IgD-negative memory B cell (primary cell): ENCODE data around the gene LRP1-AS. TPM values are rescaled to one million over a fixed set of nuclear protein-coding genes. Genes with fewer than 3 reads are reported as not detected.
A peak's percentile ranks its signal among the peaks of the same experiment; 100 is the strongest.

Experiments used
- H3K27ac Mint-ChIP-seq, 3 donors: one replicate each; pipeline ENCODE4 v1.8.0; 2020 to 2022; ENCODE audit warnings: mild to moderate bottlenecking in 3 of 3, mixed read lengths in 3 of 3, moderate library complexity in 1 of 3
- H3K27me3 Mint-ChIP-seq: one replicate; pipeline ENCODE4 v1.8.0; 2021; ENCODE audit warnings: mixed read lengths
- H3K36me3 Mint-ChIP-seq: one replicate; pipeline ENCODE4 v1.8.0; 2020; ENCODE audit warnings: mild to moderate bottlenecking, mixed read lengths
- H3K4me1 Mint-ChIP-seq, 3 donors: one replicate each; pipeline ENCODE4 v1.8.0; 2020 to 2022; ENCODE audit warnings: mixed read lengths in 3 of 3, mild to moderate bottlenecking in 1 of 3
- H3K4me3 Mint-ChIP-seq, 4 donors: one replicate each; pipeline ENCODE4 v1.8.0; 2020 to 2022; ENCODE audit warnings: mild to moderate bottlenecking in 4 of 4, mixed read lengths in 4 of 4, moderate library complexity in 3 of 4
- H3K9me3 Mint-ChIP-seq, 3 donors: one replicate each; pipeline ENCODE4 v1.8.0; 2020 to 2021; ENCODE audit warnings: mixed read lengths in 3 of 3, mild to moderate bottlenecking in 1 of 3
- polyA plus RNA-seq: library from polyadenylated mRNA; unstranded; fragments of 300-500 nt; fragmentation: Illumina TruSeq; gene quantifications from one replicate; pipeline ENCODE4 v1.2.3, GENCODE V29; 2021

Gene LRP1-AS
- polyA plus RNA-seq, 1 donor from 2014 or later, result not detected

GRCh38 chr12:57158665-57159064, 11.2 kb upstream of the LRP1-AS start:
- H3K9me3 Mint-ChIP-seq, result no peaks in the 10 kb centered on the region
- H3K27ac Mint-ChIP-seq, result no peak overlapping the region
- H3K4me3 Mint-ChIP-seq, result no peak overlapping the region
- H3K27me3 Mint-ChIP-seq, result peaks cover 8% of the 10 kb centered on the region
- H3K4me1 Mint-ChIP-seq, result peaks cover 0 to 16% (median 8%) of the 10 kb centered on the region in 3 donors
- peaks cover 8% of the 10 kb centered on the region for H3K36me3 Mint-ChIP-seq

GRCh38 chr12:57158186-57158585, 10.8 kb upstream of the LRP1-AS start:
- H3K27me3 Mint-ChIP-seq, result peaks cover 8% of the 10 kb centered on the region
- H3K4me3 Mint-ChIP-seq, result no peak overlapping the region
- H3K27ac Mint-ChIP-seq, result no peak overlapping the region
- peaks cover 0 to 16% (median 8%) of the 10 kb centered on the region in 3 donors for H3K4me1 Mint-ChIP-seq
- no peaks in the 10 kb centered on the region for H3K9me3 Mint-ChIP-seq
- peaks cover 8% of the 10 kb centered on the region for H3K36me3 Mint-ChIP-seq

GRCh38 chr12:57157588-57158173, 10.3 kb upstream of the LRP1-AS start:
- peaks cover 8% of the 10 kb centered on the region for H3K27me3 Mint-ChIP-seq
- peaks cover 8% of the 10 kb centered on the region for H3K36me3 Mint-ChIP-seq
- H3K4me1 Mint-ChIP-seq, result peaks cover 0 to 15% (median 8%) of the 10 kb centered on the region in 3 donors
- no peaks in the 10 kb centered on the region for H3K9me3 Mint-ChIP-seq
- H3K27ac Mint-ChIP-seq, result no peak overlapping the region
- no peak overlapping the region for H3K4me3 Mint-ChIP-seq

GRCh38 chr12:57156701-57157403, 9.4 kb upstream of the LRP1-AS start:
- H3K4me3 Mint-ChIP-seq, result peak overlapping the region in 1 of 4 donors; percentile 30
- H3K36me3 Mint-ChIP-seq, result peaks cover 8% of the 10 kb centered on the region
- H3K27ac Mint-ChIP-seq, result no peak overlapping the region
- H3K9me3 Mint-ChIP-seq, result no peaks in the 10 kb centered on the region
- peaks cover 6% of the 10 kb centered on the region for H3K27me3 Mint-ChIP-seq
- peaks cover 0 to 14% (median 8%) of the 10 kb centered on the region in 3 donors for H3K4me1 Mint-ChIP-seq

DNA sequence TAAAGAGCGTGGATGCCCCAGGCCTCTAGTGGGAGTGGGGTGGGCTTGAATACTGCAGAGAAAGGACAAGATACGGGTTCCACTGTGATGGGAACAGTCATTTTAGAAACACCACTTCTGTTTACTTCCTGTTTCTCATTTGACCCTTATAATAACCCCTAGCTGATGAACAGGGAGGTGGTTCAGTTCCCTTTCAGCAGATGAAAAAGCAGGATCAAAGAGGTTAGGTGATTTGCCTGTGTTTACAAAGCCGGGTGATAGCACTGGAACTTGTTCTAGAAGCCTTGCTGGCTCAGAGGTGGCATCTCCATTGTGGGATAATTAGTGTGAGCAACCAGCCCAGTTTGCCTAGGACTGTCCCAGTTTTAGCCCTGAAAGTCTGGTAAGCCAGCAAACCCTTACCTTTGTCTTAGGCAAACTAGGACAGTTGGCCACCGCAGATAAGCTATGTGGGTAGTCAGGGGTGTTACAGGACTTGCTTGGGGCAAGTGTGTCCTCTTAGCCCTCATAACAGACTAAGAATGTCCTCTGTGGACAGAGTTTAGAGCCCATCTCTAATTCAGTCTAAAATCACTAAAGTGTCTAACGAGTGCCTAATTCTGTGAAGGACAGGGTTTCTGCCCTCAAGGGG, 7.5 kb upstream of the LRP1-AS start:
- Mint-ChIP-seq H3K9me3 (no peaks in the 10 kb centered on the region), H3K4me1 (peaks cover 0 to 14% (median 8%) of the 10 kb centered on the region in 3 donors), H3K4me3 (no peak overlapping the region), H3K36me3 (peaks cover 8% of the 10 kb centered on the region), H3K27ac (no peak overlapping the region), H3K27me3 (peaks cover 6% of the 10 kb centered on the region)

DNA sequence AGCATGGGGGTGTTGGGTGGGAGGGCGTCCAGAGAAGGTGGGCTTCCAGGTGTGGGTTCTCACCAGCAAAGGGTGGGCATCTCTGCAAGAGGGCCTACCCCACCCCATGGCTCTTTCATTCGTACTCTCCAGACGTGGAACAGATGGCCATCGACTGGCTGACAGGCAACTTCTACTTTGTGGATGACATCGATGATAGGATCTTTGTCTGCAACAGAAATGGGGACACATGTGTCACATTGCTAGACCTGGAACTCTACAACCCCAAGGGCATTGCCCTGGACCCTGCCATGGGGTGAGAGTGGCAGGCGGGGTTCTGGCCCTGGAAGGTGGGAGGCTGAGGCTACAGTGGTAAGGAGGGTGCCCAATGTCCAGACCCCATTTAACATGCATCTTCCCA, 6.7 kb upstream of the LRP1-AS start:
- Mint-ChIP-seq H3K9me3 (no peaks in the 10 kb centered on the region), H3K27ac (no peak overlapping the region), H3K27me3 (peaks cover 6% of the 10 kb centered on the region), H3K4me3 (no peak overlapping the region), H3K4me1 (peaks cover 0 to 13% (median 8%) of the 10 kb centered on the region in 3 donors), H3K36me3 (peaks cover 6% of the 10 kb centered on the region)

DNA sequence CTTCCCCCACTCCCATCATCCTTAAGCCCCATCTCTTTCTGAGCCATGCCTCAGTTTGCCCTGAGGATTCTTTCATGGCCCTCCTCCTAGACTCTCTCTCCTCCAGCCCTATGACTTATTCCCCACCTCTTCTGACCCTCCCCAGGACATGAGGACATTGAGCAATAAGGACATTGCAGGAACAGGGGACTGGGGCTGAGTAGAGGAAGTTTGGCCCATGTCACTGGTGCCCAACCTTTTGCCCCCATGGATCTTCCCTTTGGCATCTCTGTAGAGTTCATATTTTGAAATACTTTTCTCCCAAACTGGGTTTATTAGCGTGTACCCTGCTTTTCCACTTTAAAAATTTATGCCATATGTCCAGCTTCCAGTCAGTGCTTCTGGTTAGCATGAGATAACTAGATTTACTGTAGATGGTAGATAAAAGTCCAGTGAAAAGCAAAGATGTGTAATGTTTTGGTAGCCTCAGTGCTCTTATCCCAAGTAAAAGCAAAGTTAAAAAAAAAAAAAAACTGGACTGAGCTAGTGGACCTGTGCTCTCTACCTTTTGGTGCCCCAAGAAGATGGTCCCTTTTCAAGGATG, 6.1 kb upstream of the LRP1-AS start:
- peaks cover 6% of the 10 kb centered on the region for H3K27me3 Mint-ChIP-seq
- peaks cover 0 to 13% (median 8%) of the 10 kb centered on the region in 3 donors for H3K4me1 Mint-ChIP-seq
- H3K4me3 Mint-ChIP-seq, result no peak overlapping the region
- no peak overlapping the region for H3K27ac Mint-ChIP-seq
- H3K9me3 Mint-ChIP-seq, result no peaks in the 10 kb centered on the region
- H3K36me3 Mint-ChIP-seq, result peaks cover 7% of the 10 kb centered on the region

DNA sequence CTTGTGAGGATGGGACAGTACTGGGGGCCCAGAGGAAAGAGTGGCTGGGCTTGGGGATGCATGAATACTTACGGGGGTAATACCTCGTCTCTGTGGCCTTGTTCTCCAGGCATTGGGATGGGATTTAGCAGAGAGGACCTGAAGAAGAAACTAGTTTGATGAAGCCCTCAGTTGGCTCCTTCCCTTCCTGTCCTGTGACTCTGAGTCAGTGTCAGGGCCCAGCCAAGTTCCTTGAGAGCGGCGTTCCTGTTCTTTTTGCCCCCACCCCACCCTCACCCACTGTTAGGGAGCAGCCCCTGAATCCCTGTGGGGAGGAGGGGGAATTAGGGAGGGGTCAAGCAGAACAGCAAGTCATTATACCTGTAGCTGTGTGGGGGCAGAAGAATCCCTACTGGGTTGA, 5.2 kb upstream of the LRP1-AS start:
- peaks cover 0 to 9% (median 4%) of the 10 kb centered on the region in 3 donors for H3K4me1 Mint-ChIP-seq
- no peak overlapping the region for H3K27ac Mint-ChIP-seq
- no peaks in the 10 kb centered on the region for H3K9me3 Mint-ChIP-seq
- H3K36me3 Mint-ChIP-seq, result peaks cover 4% of the 10 kb centered on the region
- H3K27me3 Mint-ChIP-seq, result peaks cover 2% of the 10 kb centered on the region
- no peak overlapping the region for H3K4me3 Mint-ChIP-seq

GRCh38 chr12:57151741-57152630, 4.6 kb upstream of the LRP1-AS start:
- H3K27me3 Mint-ChIP-seq, result no peaks in the 10 kb centered on the region

DNA sequence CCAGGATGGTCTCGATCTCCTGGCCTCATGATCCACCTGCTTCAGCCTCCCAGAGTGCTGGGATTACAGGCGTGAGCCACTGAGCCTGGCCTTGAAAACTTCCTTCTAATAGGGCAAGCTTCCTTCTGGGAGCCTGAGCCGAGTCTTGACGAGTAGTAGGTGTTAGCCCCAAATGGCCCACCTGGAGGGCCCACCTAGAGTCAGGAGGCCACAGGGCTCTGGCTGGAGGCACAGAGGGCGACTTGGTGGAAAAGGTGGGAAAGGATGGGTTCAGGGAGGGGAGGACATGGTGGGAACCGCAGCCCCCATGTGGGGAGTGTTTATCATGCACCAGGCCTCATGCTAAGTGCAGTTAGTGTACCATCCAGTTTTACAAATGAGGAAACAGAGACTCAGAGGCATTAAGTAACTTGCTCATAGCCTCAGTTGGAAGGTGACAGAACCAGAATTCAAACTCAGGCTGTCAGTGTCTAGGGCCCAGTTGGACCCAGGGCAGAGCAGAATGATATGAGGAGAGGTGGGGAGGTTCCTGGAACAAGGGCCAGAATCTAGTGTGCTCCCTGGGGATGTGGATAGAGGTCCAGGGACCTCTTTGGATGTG, 3.1 kb upstream of the LRP1-AS start:
- H3K9me3 Mint-ChIP-seq, result no peaks in the 10 kb centered on the region
- H3K36me3 Mint-ChIP-seq, result peaks cover 2% of the 10 kb centered on the region
- peaks cover 0 to 5% (median 2%) of the 10 kb centered on the region in 3 donors for H3K4me1 Mint-ChIP-seq
- H3K27ac Mint-ChIP-seq, result no peak overlapping the region
- no peaks in the 10 kb centered on the region for H3K27me3 Mint-ChIP-seq
- H3K4me3 Mint-ChIP-seq, result no peak overlapping the region

More at GRCh38 chr12:57151741-57152630, 4.6 kb upstream of the LRP1-AS start:
- Mint-ChIP-seq H3K36me3 (peaks cover 2% of the 10 kb centered on the region), H3K4me1 (peaks cover 0 to 5% (median 2%) of the 10 kb centered on the region in 3 donors), H3K4me3 (no peak overlapping the region), H3K9me3 (no peaks in the 10 kb centered on the region), H3K27ac (no peak overlapping the region)

DNA sequence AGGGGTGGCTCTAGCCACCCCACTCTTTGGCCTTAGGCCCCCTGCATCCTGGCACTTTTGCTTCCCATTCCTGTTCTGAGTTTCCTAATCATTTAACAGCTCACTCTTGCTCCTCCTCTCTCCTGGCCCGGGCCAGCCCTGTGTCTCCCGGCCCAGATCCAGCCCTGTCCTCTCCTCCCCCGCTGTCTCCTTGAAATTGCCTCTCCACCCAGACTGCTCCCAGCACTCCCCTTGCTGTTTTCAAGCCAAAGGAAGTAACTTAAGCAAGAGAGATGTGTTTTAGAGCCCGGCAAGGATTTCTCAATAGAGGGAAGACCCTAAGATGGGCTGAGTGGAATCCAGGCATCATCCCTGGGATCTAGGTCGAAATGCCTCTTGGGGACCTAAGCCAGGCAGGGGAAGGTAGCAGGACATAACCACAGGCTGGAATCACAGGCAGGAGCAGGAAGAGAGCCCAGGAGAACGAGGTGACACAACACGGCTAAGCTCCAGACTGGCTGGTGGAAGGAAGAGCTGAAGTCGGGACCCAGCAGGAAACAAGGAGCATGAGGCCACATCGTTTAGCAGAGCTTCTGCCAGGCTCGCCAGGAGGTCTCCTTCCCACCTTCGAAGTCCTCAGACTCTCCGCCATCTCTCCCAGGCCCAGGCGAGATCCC, 2.0 kb upstream of the LRP1-AS start:
- Mint-ChIP-seq H3K27me3 (no peaks in the 10 kb centered on the region), H3K36me3 (peaks cover 2% of the 10 kb centered on the region), H3K27ac (no peak overlapping the region), H3K4me3 (no peak overlapping the region), H3K4me1 (no peaks in the 10 kb centered on the region), H3K9me3 (no peaks in the 10 kb centered on the region)

- H3K27ac Mint-ChIP-seq, result peak overlapping the region in 2 of 3 donors; percentile 27 to 46
- H3K4me3 Mint-ChIP-seq, result no peak overlapping the region
- peaks cover 2% of the 10 kb centered on the region for H3K36me3 Mint-ChIP-seq
- no peaks in the 10 kb centered on the region for H3K4me1 Mint-ChIP-seq
- no peaks in the 10 kb centered on the region for H3K27me3 Mint-ChIP-seq
- no peaks in the 10 kb centered on the region for H3K9me3 Mint-ChIP-seq
Measured at GRCh38 chr12:57148469-57149244, 1.2 kb upstream of the LRP1-AS start.

DNA sequence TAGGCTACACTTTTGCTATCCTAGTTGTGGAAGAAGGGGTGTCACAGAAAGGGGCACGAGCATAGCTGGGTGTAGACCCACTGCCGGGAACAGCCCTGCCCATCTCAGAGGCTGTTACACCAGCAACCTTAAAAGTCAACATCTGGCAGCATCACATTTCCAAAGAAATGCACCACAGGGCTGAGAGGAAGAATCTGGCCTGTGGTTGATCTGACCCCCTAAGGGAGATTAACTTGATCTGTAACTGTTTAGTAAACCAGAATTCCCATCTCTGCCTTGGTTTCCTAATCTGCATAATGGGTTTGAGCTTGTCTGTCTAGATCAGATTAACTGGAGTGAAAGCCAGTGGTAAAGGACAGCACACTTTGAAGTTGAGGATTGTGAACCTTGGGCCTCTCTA, 1.3 kb downstream of the LRP1-AS start:
- peaks cover 2% of the 10 kb centered on the region for H3K36me3 Mint-ChIP-seq
- no peak overlapping the region for H3K4me3 Mint-ChIP-seq
- no peaks in the 10 kb centered on the region for H3K27me3 Mint-ChIP-seq
- H3K9me3 Mint-ChIP-seq, result no peaks in the 10 kb centered on the region
- no peak overlapping the region for H3K27ac Mint-ChIP-seq
- no peaks in the 10 kb centered on the region for H3K4me1 Mint-ChIP-seq
